Mucosa of descending colon (tissue), 3 donors: ENCODE measurements around the gene MLXIPL. TPM values are rescaled to one million over a fixed set of nuclear protein-coding genes. Genes with fewer than 3 reads are reported as not detected.
"Not testable (repeated sequence)": the region's sequence is repeated elsewhere in the genome, so short reads cannot be mapped to it uniquely, and the experiment has no call there.

Source experiments
- ATAC-seq: fragments of 200-7000 bp; cut with Tn5 transposase; one replicate; pipeline ENCODE4 v1.9.1; 2020; ENCODE audit warnings: mild to moderate bottlenecking, moderate library complexity
- DNase-seq, 3 donors: peaks; one replicate each; pipeline ENCODE4 v3.0.0-alpha.2; 2020
- H3K36me3 ChIP-seq: fragments of 200-600 bp; one replicate; pipeline ENCODE4 v1.8.0; 2021; ENCODE audit warnings: low read depth, mild to moderate bottlenecking
- H3K4me1 ChIP-seq: fragments of 200-600 bp; one replicate; pipeline ENCODE4 v1.8.0; 2021; ENCODE audit warnings: low read depth, mild to moderate bottlenecking
- H3K4me3 ChIP-seq: fragments of 200-600 bp; one replicate; pipeline ENCODE4 v1.8.0; 2021; ENCODE audit warnings: mild to moderate bottlenecking
- H3K9me3 ChIP-seq: fragments of 200-600 bp; one replicate; pipeline ENCODE4 v1.8.0; 2021; ENCODE audit warnings: mild to moderate bottlenecking
- CTCF ChIP-seq: fragments of 200-600 bp; IDR thresholded peaks from one replicate; pipeline ENCODE4 v1.8.0; 2022; ENCODE audit warnings: antibody characterized with exemption, mild to moderate bottlenecking
- intact Hi-C, 2 donors: fragments of 100-400 bp; cut with DNase I in 1 of 2; cut with micrococcal nuclease in 1 of 2; formaldehyde crosslinking; loops; one replicate each; pipeline versions ENCODE4 v1.11.0 to v1.11.1; 2022; cut with DNase I, micrococcal nuclease
- total RNA-seq, 3 donors: library from RNA; stranded (reverse); fragmentation: NEBNext Ultra II Directional in 2 of 3; extraction: Animal tissue kit (Norgen Biotek cat#: 25700) in 2 of 3; gene quantifications; one replicate each; pipeline versions ENCODE4 v1.2.1 to v1.2.4, GENCODE V29; 2021 to 2023
- donor health status: DM: no; HTN: no; CAD: no; lungs with moderate emphysema.
- donor health status: DM: no; HTN: no; CAD: no.
- donor health status: DM: no; HTN: yes; CAD: no.

Gene MLXIPL
- total RNA-seq, 3 donors from 2014 or later, result 13.3 to 18.0 (median 15.1) TPM

GRCh38 chr7:73659983-73660382 lies 35.7 kb upstream of the MLXIPL start:
- H3K4me1 ChIP-seq, result no peaks in the 10 kb centered on the region
- H3K4me3 ChIP-seq, result no peak overlapping the region
- DNase-seq (no peak), ATAC-seq (no peak)
- no peaks in the 10 kb centered on the region for H3K36me3 ChIP-seq
- intact Hi-C loops, result no loop called here
- H3K9me3 ChIP-seq, result no peaks in the 10 kb centered on the region
- TF ChIP-seq CTCF, result no peak

DNA sequence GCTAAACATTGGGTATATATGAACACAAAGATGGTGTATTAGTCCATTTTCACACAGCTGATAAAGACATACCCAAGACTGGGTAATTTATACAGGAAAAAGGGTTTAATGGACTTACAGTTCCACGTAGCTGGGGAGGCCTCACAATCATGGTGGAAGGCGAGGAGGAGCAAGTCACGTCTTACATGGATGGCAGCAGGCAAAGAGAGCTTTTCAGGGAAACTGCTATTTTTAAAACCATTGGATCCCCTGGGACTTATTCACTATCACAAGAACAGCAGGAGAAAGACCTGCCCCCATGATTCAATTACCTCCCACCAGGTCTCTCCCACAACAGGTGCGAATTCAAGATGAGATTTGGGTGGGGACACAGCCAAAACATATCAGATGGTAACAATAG lies 31.0 kb upstream of the MLXIPL start:
- H3K4me3 ChIP-seq, H3K36me3 ChIP-seq, H3K9me3 ChIP-seq, ATAC-seq, intact Hi-C loops, DNase-seq, H3K4me1 ChIP-seq: not testable (repeated sequence)

DNA sequence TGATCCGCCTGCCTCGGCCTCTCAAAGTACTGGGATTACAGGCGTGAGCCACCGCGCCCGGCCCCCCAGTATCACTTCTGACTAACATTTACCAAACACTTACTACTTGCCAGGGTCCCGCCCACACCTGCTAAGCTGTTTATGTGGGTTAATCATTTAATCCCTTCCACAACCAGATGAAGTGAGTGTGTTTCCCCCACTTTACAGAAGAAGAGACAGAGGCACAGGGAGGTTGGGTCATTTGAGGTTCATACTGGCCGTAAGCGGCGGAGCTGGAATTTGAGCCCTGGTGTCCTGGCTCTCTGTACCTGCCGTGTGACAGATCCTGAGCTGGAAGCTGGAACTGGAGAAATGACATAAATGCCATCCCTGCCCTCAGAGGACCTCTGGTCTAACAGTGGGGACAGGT lies 28.2 kb upstream of the MLXIPL start:
- Histone ChIP-seq H3K36me3 (no peaks in the 10 kb centered on the region), H3K4me1 (peaks cover 9% of the 10 kb centered on the region), H3K9me3 (no peaks in the 10 kb centered on the region), H3K4me3 (no peak overlapping the region)
- intact Hi-C loops, result no loop called here
- DNase-seq, result peak in 1 of 3 donors; percentile 72
- peak; percentile 68 for ATAC-seq
- TF ChIP-seq CTCF, result no peak

- ATAC-seq, result no peak
- no peak for TF ChIP-seq CTCF
- Histone ChIP-seq H3K36me3 (no peaks in the 10 kb centered on the region), H3K4me3 (no peak overlapping the region), H3K9me3 (no peaks in the 10 kb centered on the region), H3K4me1 (peaks cover 9% of the 10 kb centered on the region)
- intact Hi-C loops, result no loop called here
- no peak for DNase-seq
These were observed 26.2 kb upstream of the MLXIPL start for GRCh38 chr7:73650524-73650923.

DNA sequence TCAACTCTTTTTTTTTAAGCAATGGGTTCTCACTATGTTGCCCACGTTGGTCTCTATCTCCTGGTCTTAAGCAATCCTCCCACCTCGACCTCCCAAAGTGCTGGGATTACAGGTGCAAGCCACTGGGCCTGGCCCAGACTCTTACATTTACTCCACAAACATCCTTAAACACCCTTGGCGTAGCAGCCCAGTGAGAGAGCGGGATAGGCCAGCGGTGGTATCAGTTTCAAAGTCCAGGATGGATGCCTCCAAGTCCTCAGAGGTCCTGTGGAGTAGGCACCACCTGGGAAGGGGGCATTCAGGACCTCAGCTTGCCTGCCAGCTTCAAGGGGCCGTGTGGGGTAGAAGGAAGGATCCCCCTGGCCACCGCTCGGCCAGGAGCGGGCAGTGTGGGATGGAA lies 25.3 kb upstream of the MLXIPL start:
- no peaks in the 10 kb centered on the region for H3K36me3 ChIP-seq
- H3K4me1 ChIP-seq, result peaks cover 9% of the 10 kb centered on the region
- H3K4me3 ChIP-seq, result no peak overlapping the region
- no peak for TF ChIP-seq CTCF
- intact Hi-C loops, result no loop called here
- H3K9me3 ChIP-seq, result no peaks in the 10 kb centered on the region
- ATAC-seq, result no peak
- no peak for DNase-seq

DNA sequence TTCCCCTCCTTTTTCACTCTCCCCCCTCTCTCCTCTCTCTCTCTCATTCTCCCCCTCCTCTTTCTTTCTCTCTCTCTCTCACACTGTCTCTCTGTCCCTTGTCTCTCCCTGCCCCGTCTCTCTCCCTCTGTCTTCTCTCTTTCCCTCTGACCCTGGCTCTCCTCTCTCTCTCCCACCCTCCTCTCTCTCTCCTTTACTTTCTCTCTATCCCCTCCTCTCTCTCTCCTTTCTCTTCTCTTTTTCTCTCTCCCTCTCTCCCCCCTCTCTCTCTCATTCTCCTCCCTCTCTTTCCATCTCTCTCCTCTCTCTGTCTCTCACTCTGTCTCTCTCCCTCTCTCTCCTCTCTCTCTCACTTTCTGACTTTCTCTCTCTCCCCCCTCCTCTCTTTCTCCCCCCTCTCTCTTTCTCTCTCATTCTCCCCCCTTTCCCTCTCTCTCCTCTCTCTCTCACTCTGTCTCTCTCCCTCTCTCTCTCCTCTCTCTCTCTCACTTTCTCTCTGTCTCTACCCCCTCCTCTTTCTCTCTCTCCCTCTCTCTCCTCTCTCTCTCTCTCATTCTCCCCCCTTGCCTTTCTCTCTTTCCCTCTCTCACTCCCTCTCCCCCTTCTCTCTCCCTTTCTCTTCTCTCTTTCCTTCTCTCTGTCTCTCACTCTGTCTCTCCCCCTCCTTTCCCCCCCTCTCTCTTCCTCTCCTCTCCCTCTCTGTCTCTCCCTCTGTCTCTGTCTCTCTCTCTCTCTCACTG lies 24.4 kb upstream of the MLXIPL start:
- no peak for TF ChIP-seq CTCF
- Histone ChIP-seq H3K4me1 (peaks cover 9% of the 10 kb centered on the region), H3K9me3 (no peaks in the 10 kb centered on the region), H3K4me3 (no peak overlapping the region), H3K36me3 (no peaks in the 10 kb centered on the region)
- no peak for ATAC-seq
- no peak for DNase-seq
- intact Hi-C loops, result no loop called here
